Measurements from ENCODE around the gene SLC9A2.

DNA sequence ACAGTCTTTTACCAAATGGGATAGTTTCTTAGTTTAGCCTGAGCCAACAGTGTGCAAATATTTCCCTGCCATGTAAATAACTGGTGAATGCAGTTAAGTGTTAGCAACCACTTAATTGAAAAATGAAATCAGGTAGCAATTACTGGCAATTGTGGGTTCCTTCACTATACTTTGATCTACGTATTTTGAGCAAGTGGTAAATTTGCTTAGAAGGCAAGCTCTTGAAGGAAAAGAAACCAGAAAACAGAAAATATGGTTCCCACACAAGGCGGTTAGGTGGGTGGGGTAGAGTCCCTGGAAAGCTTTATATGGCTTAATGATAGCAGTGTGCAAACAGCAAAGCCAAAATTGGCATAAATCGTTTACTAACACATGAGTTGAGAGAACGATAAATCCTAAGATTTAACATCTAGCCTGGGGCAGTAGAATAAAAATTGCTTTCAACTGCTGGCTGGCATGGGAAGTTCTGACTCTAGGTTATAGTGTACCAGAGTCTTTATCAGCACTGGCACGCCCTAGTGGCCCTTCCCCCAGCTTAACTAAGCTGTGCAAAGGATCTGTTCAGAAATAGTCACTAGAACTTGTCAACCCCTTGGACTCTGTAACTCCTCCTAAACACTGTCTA is 17.0 kb downstream of the SLC9A2 start:
- no peak for TF ChIP-seq POLR2AphosphoS5 (IDR thresholded peaks at IDR 0.05; ENCODE audit: borderline replicate concordance, low read depth, low read length)
- TF ChIP-seq EZH2 (IDR thresholded peaks at IDR 0.05), result no peak

All from SK-N-MC (cell line).